ENCODE data around the gene SHC2.
"Not testable (repeated sequence)": the region's sequence is repeated elsewhere in the genome, so short reads cannot be mapped to it uniquely, and the experiment has no call there.

Gene SHC2

GRCh38 chr19:406971-407510, 53.8 kb downstream of the SHC2 start:
- DNase-seq (ENCODE audit: low read depth in 2 of 2) = no peak

DNA sequence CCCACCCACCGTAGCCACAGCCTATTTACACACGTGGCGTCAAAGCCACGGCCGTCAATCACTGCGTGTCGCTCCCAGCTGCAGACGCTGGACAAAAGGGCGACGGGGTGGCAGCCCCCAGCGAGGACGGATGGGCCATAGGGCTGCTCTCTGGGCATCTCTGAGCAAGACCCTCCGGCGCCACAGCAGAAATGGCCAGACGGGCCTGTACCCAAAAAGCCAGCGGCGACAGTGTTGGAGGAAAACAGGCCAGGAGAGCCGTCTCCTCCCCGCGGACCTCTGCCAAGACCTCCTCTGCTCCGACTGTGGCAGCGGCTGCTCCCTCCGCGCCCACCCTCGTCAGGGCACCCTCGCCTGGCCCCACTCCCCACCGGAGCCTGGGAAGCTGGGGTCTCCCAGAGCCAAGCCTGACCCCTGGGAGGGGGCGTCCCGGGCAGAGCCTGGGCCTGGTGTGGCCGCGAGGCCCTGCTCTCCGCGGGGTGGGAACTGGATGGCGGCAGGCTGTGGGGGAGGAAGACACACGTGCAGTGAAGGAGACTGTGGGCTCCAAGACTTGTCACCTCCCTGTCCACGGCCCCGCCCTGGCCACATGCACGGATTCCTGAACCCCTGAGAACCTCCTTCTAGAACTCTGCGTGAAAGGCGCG, 54.6 kb downstream of the SHC2 start:
- DNase-seq (ENCODE audit: low read depth in 2 of 2) = no peak

- no peak for DNase-seq (ENCODE audit: low read depth in 2 of 2)
Measured at GRCh38 chr19:405121-405965, 55.5 kb downstream of the SHC2 start.

DNA sequence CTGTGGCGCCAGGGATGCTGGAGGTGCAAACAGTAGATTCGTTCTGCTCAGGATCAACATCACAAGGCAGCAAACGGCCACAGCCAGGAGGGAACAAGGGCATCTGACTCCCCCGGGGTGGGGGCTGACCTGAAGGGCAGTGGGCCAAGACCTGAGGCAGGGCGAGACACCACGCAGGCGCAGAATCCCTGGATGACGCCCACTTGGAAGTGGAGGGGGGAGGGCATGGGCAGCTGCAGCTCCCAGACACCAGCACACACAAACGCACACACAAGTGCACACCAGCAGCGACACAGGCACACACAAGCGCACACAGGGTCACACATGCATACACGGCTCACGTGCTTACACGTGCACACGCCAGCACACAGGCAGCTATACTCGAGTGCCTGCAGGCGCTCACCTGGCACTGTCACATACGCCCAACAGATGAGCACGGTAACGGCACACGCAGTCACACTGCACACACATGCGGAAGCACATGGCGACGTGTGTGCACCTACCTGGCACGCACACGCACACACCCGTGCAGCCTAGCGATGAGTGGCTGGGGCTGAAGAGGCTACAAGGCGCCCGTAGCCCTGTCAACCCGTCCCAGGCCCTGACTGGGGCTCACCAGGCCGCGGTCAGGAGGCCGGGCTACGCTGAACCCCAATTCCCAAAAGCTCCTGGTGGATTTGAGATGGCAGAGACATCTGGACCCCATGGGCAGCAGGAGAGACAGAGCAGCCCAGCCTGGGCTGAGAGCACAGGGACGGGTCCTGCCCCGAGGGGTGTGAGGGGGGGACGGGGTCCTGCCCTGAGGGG, 57.4 kb downstream of the SHC2 start:
- DNase-seq (ENCODE audit: low read depth in 2 of 2) = no peak

DNA sequence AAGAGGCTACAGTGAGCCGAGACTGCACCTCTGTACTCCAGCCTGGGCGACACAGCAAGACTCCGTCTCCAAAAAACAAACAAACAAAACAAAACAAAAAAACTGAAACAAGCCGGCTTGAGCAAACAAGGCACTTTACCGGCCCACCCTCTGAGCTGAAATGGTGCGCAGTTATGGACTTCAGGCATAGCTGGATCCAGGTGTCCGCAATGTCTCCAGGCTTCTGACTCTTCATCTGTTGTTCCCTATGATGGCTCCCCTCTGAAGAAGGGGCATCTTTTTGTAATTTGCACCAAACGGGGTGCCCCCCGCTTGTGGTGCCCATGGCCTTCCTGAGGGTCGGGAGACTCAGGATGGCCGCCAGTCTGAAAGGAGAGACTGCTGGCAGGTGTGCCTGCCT, 58.0 kb downstream of the SHC2 start:
- DNase-seq (ENCODE audit: low read depth in 2 of 2) = no peak

DNA sequence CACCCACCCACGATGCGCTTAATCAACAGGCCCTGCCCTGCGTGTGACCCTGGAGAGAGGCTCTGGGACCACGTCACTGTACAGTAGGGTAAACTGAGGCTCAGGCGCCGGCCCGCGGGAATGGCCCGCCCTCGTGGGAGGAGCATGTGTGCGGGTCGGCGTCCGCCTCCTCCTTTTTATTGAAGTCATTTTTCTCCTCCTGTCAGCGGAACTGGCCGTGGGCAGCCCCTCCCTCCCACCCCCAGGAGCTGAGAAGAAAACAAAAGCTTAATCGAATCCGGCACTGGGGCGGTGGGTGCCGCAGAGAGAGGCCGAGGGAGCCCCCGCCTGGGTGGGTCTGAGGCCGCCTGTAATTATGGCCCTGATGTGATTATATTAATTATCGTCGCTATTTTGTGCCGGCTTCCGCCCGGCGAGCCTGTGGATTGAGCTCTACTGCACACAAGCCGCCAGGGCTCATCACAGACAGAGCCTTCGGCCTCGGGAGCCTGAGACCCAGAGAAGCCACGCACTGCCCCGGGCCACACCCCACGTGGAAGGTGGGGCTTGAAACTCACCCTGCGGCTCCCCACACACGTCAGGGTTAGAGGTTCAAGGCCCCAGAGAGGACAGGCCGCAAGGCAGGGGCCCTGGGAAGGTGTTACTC, 58.8 kb downstream of the SHC2 start:
- no peak for DNase-seq (ENCODE audit: low read depth in 2 of 2)

DNA sequence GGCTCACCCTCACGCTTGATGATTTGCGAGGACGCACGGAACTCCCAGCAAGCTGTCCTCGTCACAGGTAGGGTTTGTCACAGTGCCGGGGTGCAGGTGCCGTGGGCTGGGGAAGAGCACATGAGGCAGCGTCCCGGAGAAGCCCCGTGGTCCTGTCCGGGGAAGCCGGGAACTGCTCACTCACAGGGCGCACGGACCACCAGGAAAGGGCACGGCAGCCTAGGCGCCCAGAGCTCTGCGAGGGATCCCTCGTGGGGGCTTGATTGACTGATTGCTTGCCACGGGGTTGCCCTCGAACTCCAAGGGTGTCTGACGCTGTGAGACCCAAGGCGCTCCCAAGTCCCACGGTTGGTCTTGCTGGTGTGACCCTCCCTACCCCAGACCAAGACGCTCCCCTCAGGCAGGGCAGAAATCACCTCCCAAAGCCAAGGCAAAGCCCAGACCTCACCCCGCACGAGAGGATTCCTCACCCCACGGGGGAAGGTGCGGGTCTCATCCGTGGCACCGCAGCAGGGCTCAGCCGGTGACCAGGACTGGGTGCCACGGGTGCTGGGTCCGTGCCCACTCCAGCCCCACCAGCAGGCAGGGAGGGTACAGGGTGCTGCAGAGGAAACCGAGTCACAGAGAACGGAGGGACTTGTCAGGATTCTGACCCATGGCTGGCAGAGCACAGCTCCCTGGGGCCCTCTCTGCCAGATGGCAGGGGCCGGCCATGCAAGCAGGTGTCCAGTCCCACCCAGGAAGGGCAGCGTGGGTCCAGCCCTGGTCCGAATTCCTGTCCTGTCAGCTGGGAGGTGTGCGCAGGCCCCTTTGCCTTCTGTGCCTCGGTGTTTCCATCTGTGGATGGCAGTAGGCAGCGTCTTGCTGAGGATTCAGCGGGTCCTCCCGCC, 59.6 kb downstream of the SHC2 start:
- DNase-seq (ENCODE audit: low read depth in 2 of 2) = no peak

DNA sequence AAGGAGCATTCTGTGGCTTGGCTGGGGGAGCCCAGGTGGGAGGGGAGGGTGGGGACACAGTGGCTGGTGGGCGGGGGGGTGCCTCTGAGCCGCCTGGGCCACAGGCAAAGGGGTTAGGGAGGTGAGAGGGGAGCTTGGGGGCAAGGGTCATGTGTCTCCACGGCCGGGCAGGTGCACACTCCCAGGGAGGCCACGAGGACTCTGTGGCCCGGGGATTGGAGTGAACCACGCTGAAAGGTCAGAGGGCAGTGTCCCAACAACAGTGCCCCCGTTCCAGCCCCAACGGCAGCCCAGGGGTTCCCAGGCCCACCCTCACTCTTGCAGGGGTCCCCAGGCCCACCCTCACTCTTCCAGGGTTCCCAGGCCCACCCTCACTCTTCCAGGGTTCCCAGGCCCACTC, 61.5 kb downstream of the SHC2 start:
- DNase-seq (ENCODE audit: low read depth in 2 of 2) = no peak

GRCh38 chr19:398719-399118, 62.1 kb downstream of the SHC2 start:
- no peak for DNase-seq (ENCODE audit: low read depth in 2 of 2)

GRCh38 chr19:397941-398706, 62.7 kb downstream of the SHC2 start:
- DNase-seq (ENCODE audit: low read depth in 2 of 2) = no peak

DNA sequence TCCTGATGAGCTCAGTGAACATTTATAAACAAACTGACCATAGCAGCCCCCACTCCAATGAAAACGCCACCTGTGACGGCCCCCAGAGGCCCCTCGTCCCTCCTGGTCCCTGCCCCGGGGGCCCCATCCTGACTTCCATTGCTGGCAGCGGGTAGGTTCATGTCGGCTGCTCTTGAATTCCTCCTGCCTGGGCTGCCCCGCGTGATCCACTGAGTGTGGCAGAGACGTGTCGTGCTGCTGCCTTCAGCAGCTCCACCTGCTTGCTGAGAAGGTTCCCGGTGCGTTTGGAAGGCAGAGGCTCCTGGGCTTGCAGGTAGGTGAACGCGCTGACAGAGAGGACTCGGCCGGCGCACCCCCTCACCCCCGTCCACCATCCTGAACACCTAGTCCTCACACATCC, 63.5 kb downstream of the SHC2 start:
- no peak for DNase-seq (ENCODE audit: low read depth in 2 of 2)

DNA sequence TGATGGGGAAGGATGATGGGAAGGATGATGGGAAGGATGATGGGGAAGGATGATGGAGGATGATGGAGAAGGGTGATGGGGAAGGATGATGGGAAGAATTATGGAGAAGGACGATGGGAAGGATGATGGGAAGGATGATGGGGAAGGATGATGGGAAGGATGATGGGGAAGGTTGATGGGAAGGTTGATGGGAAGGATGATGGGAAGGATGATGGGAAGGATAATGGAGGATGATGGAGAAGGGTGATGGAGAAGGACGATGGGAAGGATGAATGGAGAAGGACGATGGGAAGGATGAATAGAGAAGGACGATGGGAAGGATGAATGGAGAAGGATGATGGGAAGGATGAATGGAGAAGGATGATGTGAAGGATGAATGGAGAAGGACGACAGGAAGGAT, 65.4 kb downstream of the SHC2 start:
- no peak for DNase-seq (ENCODE audit: low read depth in 2 of 2)

DNA sequence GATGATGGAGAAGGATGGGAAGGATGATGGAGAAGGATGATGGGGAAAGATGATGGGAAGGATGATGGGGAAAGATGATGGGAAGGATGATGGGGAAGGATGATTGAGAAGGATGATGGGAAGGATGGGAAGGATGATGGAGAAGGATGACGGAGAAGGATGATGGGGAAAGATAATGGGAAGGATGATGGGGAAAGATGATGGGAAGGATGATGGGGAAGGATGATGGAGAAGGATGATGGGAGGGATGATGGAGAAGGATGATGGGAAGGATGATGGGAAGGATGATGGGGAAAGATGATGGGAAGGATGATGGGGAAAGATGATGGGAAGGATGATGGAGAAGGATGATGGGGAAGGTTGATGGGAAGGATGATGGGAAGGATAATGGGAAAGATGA, 66.0 kb downstream of the SHC2 start:
- not testable (repeated sequence) for DNase-seq (ENCODE audit: low read depth in 2 of 2)

DNA sequence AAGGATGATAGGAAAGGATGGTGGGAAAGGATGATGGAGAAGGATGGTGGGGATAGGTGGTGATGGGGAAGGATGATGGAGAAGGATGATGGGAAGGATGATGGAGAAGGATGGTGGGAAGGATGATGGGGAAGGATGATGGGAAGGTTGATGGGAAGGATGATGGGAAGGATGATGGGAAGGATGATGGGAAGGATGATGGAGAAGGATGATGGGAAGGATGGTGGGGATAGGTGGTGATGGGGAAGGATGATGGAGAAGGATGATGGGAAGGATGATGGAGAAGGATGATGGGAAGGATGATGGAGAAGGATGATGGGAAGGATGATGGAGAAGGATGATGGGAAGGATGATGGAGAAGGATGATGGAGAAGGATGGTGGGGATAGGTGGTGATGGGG, 67.3 kb downstream of the SHC2 start:
- not testable (repeated sequence) for DNase-seq (ENCODE audit: low read depth in 2 of 2)

DNA sequence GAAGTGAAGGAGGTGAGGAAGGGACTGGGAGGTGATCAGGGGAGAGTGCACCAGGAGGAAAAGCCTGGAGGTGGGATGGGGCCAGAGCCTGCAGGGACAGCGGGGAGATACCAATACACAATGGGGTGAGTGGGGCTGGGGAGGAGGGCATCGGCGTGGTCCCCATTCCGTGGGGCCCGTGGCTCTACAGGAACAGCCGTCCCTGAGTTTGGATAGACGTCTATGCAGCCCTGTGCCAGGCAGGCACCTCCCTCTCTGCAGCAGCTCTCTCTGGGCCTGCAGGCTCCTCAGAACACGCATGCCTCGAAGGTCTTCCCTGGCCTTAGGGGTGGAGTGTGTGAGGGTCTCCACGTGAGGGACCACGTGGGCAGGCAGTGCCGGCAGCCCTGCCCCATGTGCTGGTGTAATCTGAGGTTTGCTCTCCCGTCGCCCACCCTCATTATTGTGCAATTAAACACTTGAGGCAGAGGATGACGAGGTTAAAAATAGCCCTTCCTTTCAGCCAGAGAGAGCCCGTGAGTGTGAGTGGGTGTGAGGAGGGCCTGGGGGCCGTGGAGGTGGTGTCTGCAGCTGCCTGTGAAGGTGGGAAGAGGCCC, 68.4 kb downstream of the SHC2 start:
- DNase-seq (ENCODE audit: low read depth in 2 of 2) = no peak

DNA sequence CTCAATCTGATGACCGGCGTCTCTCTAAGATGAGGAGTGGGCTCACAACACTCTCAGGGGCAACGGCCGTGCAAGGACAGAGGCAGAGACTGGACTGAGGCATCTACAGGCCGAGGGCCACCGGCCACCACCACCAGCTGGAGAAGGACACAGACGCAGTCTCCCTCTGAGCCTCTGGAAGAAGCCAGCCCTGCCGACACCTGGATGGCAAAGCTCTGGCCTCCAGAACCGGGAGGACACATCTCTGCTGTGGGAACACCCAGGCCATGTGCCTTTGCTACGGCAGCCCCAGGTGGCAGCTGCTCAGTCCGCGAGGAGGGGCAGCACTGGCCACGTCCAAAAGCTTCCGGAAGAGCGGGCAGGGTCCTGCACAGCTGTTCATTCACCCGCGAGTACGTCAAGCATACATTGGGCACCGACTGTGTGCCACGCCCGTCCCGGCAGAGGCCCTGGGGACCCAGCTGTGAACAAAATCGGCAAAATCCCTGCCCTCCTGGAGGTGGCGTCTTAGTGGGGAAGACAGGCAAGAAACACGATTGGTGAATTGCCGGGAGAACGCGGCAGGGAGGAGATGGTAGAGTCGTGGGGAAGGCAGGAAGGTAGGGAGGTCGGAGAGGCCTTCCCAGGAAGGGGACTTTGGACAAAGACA, 69.0 kb downstream of the SHC2 start:
- no peak for DNase-seq (ENCODE audit: low read depth in 2 of 2)

- no peak for DNase-seq (ENCODE audit: low read depth in 2 of 2)
Measured at GRCh38 chr19:391207-391557, 69.7 kb downstream of the SHC2 start.

- DNase-seq (ENCODE audit: low read depth in 2 of 2) = no peak
Measured at GRCh38 chr19:390386-391206, 70.2 kb downstream of the SHC2 start.
